Measurements from ENCODE around the gene PGLYRP3.

- no peak for TF ChIP-seq POLR2AphosphoS5 (IDR thresholded peaks at IDR 0.05; ENCODE audit: low read depth, low read length)
- TF ChIP-seq TAF1 (IDR thresholded peaks at IDR 0.05; ENCODE audit: low read depth, low read length): no peak
- no peak for TF ChIP-seq PAX5 (IDR thresholded peaks at IDR 0.05; ENCODE audit: insufficient read depth, low read length, severe bottlenecking)
- no peak for TF ChIP-seq POLR2A (IDR thresholded peaks at IDR 0.05; ENCODE audit: low read depth, low read length)
Measured at GRCh38 chr1:153260585-153261280, 52.0 kb downstream of the PGLYRP3 start.

All from GM12891 (cell line).